PC-3 (cell line): ENCODE measurements around the gene GINS2. TPM values are rescaled to one million over a fixed set of nuclear protein-coding genes. Genes with fewer than 3 reads are reported as not detected.

Experiments used
- ATAC-seq: fragments of 200-7000 bp; cut with Tn5 transposase; 2 replicates; pipeline ENCODE4 v1.9.1; 2020; ENCODE audit warnings: mild to moderate bottlenecking, moderate library complexity
- BruUV-seq: library from RNA; stranded (reverse); fragments of 400-500 nt; replicated peaks from 2 replicates; lab custom pipeline; 2021; lab: Mats Ljungman, UMichigan
- CTCF ChIA-PET: fragments of 300-600 bp; sonication (Branson Sonifier 250); formaldehyde crosslinking; loops from one replicate; lab custom pipeline; 2022; ENCODE audit warnings: antibody characterized with exemption; lab: Charles Lee
- POLR2A ChIA-PET: fragments of 300-600 bp; sonication (Branson Sonifier 250); formaldehyde crosslinking; loops from one replicate; lab custom pipeline; 2022; ENCODE audit warnings: antibody characterized with exemption; ENCODE audit not compliant: unreplicated experiment; lab: Charles Lee
- DNase-seq: peaks from one replicate; pipeline ENCODE4 v3.0.0-alpha.2; 2015
- H2AFZ ChIP-seq: fragments of 300-600 bp; sonication (generic); 2 replicates; pipeline ENCODE4 v1.6.0; 2016; ENCODE audit warnings: antibody characterized with exemption, low read length
- H3F3A ChIP-seq: fragments of 300-600 bp; sonication (generic); one replicate; pipeline ENCODE4 v1.6.0; 2017; ENCODE audit warnings: antibody characterized with exemption, low read length, control low read depth, mild to moderate bottlenecking; ENCODE audit not compliant: unreplicated experiment
- H3K27ac ChIP-seq: fragments of 300-600 bp; sonication (generic); 2 replicates; pipeline ENCODE4 v1.5.1; 2016; ENCODE audit warnings: mild to moderate bottlenecking, low read length
- H3K27me3 ChIP-seq: fragments of 300-600 bp; sonication (generic); 2 replicates; pipeline ENCODE4 v1.6.1; 2016; ENCODE audit warnings: low read length, mixed read lengths
- H3K36me3 ChIP-seq: fragments of 300-600 bp; sonication (generic); 2 replicates; pipeline ENCODE4 v1.6.1; 2016; ENCODE audit warnings: low read depth, mixed run types, low read length, mixed read lengths
- H3K4me1 ChIP-seq: fragments of 300-600 bp; sonication (generic); 2 replicates; pipeline ENCODE4 v1.5.1; 2016; ENCODE audit warnings: low read length; ENCODE audit not compliant: insufficient read depth
- H3K4me2 ChIP-seq: fragments of 300-600 bp; sonication (generic); 2 replicates; pipeline ENCODE4 v1.6.0; 2016; ENCODE audit warnings: low read length
- H3K4me3 ChIP-seq: fragments of 300-600 bp; sonication (generic); 2 replicates; pipeline ENCODE4 v1.5.1; 2016; ENCODE audit warnings: mild to moderate bottlenecking, low read length, mixed read lengths
- H3K79me2 ChIP-seq: fragments of 300-600 bp; sonication (generic); 2 replicates; pipeline ENCODE4 v1.6.1; 2017; ENCODE audit warnings: low read length, mixed read lengths
- H3K9ac ChIP-seq: fragments of 300-600 bp; sonication (generic); 2 replicates; pipeline ENCODE4 v1.6.0; 2016; ENCODE audit warnings: mild to moderate bottlenecking, low read length
- H3K9me2 ChIP-seq: fragments of 300-600 bp; sonication (generic); replicated peaks from 2 replicates; pipeline ENCODE4 v1.6.1; 2016; ENCODE audit warnings: mixed run types, low read length, mixed read lengths
- H3K9me3 ChIP-seq: fragments of 300-600 bp; sonication (generic); 2 replicates; pipeline ENCODE4 v1.6.1; 2016; ENCODE audit warnings: low read length, mixed read lengths
- H4K20me1 ChIP-seq: fragments of 300-600 bp; sonication (generic); 2 replicates; pipeline ENCODE4 v1.6.1; 2016; ENCODE audit warnings: low read length, mixed read lengths
- CTCF ChIP-seq: fragments of 300-600 bp; sonication (generic); conservative IDR thresholded peaks from 2 replicates; pipeline ENCODE4 v1.5.1; 2017; ENCODE audit warnings: antibody characterized with exemption, low read depth, mild to moderate bottlenecking, low read length
- EZH2 ChIP-seq: fragments of 300-600 bp; sonication (generic); IDR thresholded peaks from one replicate; pipeline ENCODE4 v1.6.1; 2017; ENCODE audit warnings: antibody characterized with exemption, mild to moderate bottlenecking, low read length; ENCODE audit not compliant: unreplicated experiment
- EZH2phosphoT487 ChIP-seq: fragments of 300-600 bp; sonication (generic); IDR thresholded peaks from 2 replicates; pipeline ENCODE4 v1.6.1; 2018; ENCODE audit warnings: mild to moderate bottlenecking, antibody characterized with exemption, low read length, borderline replicate concordance
- intact Hi-C: fragments of 100-400 bp; cut with micrococcal nuclease; formaldehyde crosslinking; loops from 2 replicates; pipeline ENCODE4 v1.9.0; 2023
- total RNA-seq: library from RNA; depleted of rRNA; stranded (reverse); fragments of >200 nt; gene quantifications from 2 replicates; pipeline ENCODE4 v1.2.3, GENCODE V29; 2014

GINS2 gene
- total RNA-seq, 1 experiment from 2014 or later: 28.7 TPM

GRCh38 chr16:85681255-85681654 lies 7.5 kb downstream of the GINS2 start:
- TF ChIP-seq EZH2 (no peak), EZH2phosphoT487 (no peak), CTCF (no peak)
- H3K9ac ChIP-seq: no peak overlapping the region
- no peaks in the 10 kb centered on the region for H3K9me3 ChIP-seq
- H3K27ac ChIP-seq: no peak overlapping the region
- no peak overlapping the region for H2AFZ ChIP-seq
- intact Hi-C loops: no loop called here
- POLR2A ChIA-PET: no interaction called here
- no peaks in the 10 kb centered on the region for H3K4me1 ChIP-seq
- peaks cover 8% of the 10 kb centered on the region for H3K36me3 ChIP-seq
- no peak; the same call in 1 of the 2 replicates for ATAC-seq
- no peaks in the 10 kb centered on the region for H4K20me1 ChIP-seq
- BruUV-seq: no TSS peak
- no peak overlapping the region for H3K4me2 ChIP-seq
- no peaks in the 10 kb centered on the region for H3F3A ChIP-seq
- CTCF ChIA-PET: no interaction called here
- no peaks in the 10 kb centered on the region for H3K9me2 ChIP-seq
- no peak overlapping the region for H3K4me3 ChIP-seq
- DNase-seq: no peak
- no peaks in the 10 kb centered on the region for H3K27me3 ChIP-seq
- H3K79me2 ChIP-seq: peaks cover 4% of the 10 kb centered on the region; the same call in 1 of the 2 replicates

- ChIA-PET CTCF (no interaction called here), POLR2A (interaction anchor here (0.6 kb wide), 1 partner anchor 118 kb away, joined by 3 read pairs; no protein-coding TSS in a partner anchor)
- Histone ChIP-seq H3K4me2 (no peak overlapping the region), H3K36me3 (peaks cover 12% of the 10 kb centered on the region), H3K9me3 (no peaks in the 10 kb centered on the region), H4K20me1 (no peaks in the 10 kb centered on the region), H3K4me3 (no peak overlapping the region), H3K27me3 (no peaks in the 10 kb centered on the region), H3K4me1 (no peaks in the 10 kb centered on the region), H3F3A (no peaks in the 10 kb centered on the region), H2AFZ (no peak overlapping the region), H3K79me2 (0 out of 2 replicates have a peak, but pooled peaks cover 4% of the 10 kb centered on the region), H3K27ac (no peak overlapping the region), H3K9ac (no peak overlapping the region), H3K9me2 (no peaks in the 10 kb centered on the region)
- BruUV-seq: no TSS peak
- TF ChIP-seq CTCF (no peak), EZH2phosphoT487 (no peak), EZH2 (no peak)
- no peak for ATAC-seq
- intact Hi-C loops: no loop called here
- DNase-seq: no peak
Measured at GRCh38 chr16:85680352-85680944, 8.3 kb downstream of the GINS2 start.

GRCh38 chr16:85679870-85680269 lies 8.9 kb downstream of the GINS2 start:
- ChIA-PET CTCF (no interaction called here), POLR2A (interaction anchor here (0.6 kb wide), 1 partner anchor 119 kb away, joined by 3 read pairs; no protein-coding TSS in a partner anchor)
- Histone ChIP-seq H3K4me1 (no peaks in the 10 kb centered on the region), H3K79me2 (no peaks in the 10 kb centered on the region), H3K4me2 (no peak overlapping the region), H3F3A (no peaks in the 10 kb centered on the region), H2AFZ (no peak overlapping the region), H3K27me3 (no peaks in the 10 kb centered on the region), H3K4me3 (no peak overlapping the region), H3K36me3 (peaks cover 18% of the 10 kb centered on the region), H3K9me2 (no peaks in the 10 kb centered on the region), H3K9ac (no peak overlapping the region), H3K27ac (no peak overlapping the region), H3K9me3 (no peaks in the 10 kb centered on the region), H4K20me1 (no peaks in the 10 kb centered on the region)
- ATAC-seq (no peak), DNase-seq (no peak)
- no TSS peak for BruUV-seq
- TF ChIP-seq EZH2phosphoT487 (no peak), EZH2 (no peak), CTCF (no peak)
- intact Hi-C loops: loop anchor here (5.0 kb wide), 1 partner anchor 82 kb away; no protein-coding TSS in a partner anchor
